GM19351 (cell line): ENCODE data around the gene SLCO2A1.

Source experiments
- ATAC-seq: cut with Tn5 transposase; IDR thresholded peaks from one replicate; pipeline ENCODE4 v1.9.1; 2021; ENCODE audit warnings: mild to moderate bottlenecking, moderate library complexity; ENCODE audit not compliant: unreplicated experiment

The SLCO2A1 gene

GRCh38 chr3:133935843-133936769, 93.6 kb downstream of the SLCO2A1 start:
- ATAC-seq, result no peak

- no peak for ATAC-seq
These were observed 94.5 kb downstream of the SLCO2A1 start for GRCh38 chr3:133934996-133935842.

GRCh38 chr3:133934073-133934970, 95.4 kb downstream of the SLCO2A1 start:
- ATAC-seq, result no peak

- ATAC-seq, result no peak
These were observed 96.4 kb downstream of the SLCO2A1 start for GRCh38 chr3:133933097-133934024.

- no peak for ATAC-seq
These were observed 97.7 kb downstream of the SLCO2A1 start for GRCh38 chr3:133932009-133932408.

GRCh38 chr3:133931084-133931483, 98.6 kb downstream of the SLCO2A1 start:
- ATAC-seq, result no peak

- no peak for ATAC-seq
These were observed 99.3 kb downstream of the SLCO2A1 start for GRCh38 chr3:133930341-133930933.

GRCh38 chr3:133928903-133929607, 100.7 kb downstream of the SLCO2A1 start:
- ATAC-seq, result no peak

GRCh38 chr3:133928136-133928893, 101.4 kb downstream of the SLCO2A1 start:
- no peak for ATAC-seq

GRCh38 chr3:133927540-133928066, 102.1 kb downstream of the SLCO2A1 start:
- peak; percentile 73 for ATAC-seq

GRCh38 chr3:133926736-133927539, 102.8 kb downstream of the SLCO2A1 start:
- peak; percentile 22 for ATAC-seq

- no peak for ATAC-seq
These were observed 103.6 kb downstream of the SLCO2A1 start for GRCh38 chr3:133925960-133926735.

- ATAC-seq, result no peak
These were observed 105.7 kb downstream of the SLCO2A1 start for GRCh38 chr3:133924041-133924440.

GRCh38 chr3:133921592-133921991, 108.1 kb downstream of the SLCO2A1 start:
- ATAC-seq, result no peak

- no peak for ATAC-seq
These were observed 112.6 kb downstream of the SLCO2A1 start for GRCh38 chr3:133917144-133917543.
